22Rv1 (cell line): ENCODE results near the gene PHF12.

Experiments used
- H3K27ac ChIP-seq: fragments of 450-650 bp; 2 replicates; pipeline ENCODE4 v1.5.1; 2017
- ZFX ChIP-seq: fragments of 450-650 bp; IDR thresholded peaks from 2 replicates; pipeline ENCODE4 v1.6.1; 2017; ENCODE audit warnings: antibody characterized with exemption, borderline replicate concordance
- TF ChIP-seq, protein P1 (sequence below): fragments of 450-650 bp; IDR thresholded peaks from 2 replicates; pipeline ENCODE4 v1.5.1; 2017; ENCODE audit warnings: mild to moderate bottlenecking

PHF12 gene

GRCh38 chr17:28975031-28975430, 23.7 kb upstream of the PHF12 start:
- H3K27ac ChIP-seq, result no peak overlapping the region
- TF ChIP-seq, protein P1, sequence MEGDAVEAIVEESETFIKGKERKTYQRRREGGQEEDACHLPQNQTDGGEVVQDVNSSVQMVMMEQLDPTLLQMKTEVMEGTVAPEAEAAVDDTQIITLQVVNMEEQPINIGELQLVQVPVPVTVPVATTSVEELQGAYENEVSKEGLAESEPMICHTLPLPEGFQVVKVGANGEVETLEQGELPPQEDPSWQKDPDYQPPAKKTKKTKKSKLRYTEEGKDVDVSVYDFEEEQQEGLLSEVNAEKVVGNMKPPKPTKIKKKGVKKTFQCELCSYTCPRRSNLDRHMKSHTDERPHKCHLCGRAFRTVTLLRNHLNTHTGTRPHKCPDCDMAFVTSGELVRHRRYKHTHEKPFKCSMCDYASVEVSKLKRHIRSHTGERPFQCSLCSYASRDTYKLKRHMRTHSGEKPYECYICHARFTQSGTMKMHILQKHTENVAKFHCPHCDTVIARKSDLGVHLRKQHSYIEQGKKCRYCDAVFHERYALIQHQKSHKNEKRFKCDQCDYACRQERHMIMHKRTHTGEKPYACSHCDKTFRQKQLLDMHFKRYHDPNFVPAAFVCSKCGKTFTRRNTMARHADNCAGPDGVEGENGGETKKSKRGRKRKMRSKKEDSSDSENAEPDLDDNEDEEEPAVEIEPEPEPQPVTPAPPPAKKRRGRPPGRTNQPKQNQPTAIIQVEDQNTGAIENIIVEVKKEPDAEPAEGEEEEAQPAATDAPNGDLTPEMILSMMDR, result no peak
- TF ChIP-seq ZFX, result no peak

GRCh38 chr17:28974451-28974850, 23.1 kb upstream of the PHF12 start:
- H3K27ac ChIP-seq, result no peak overlapping the region
- TF ChIP-seq, protein P1, result no peak
- no peak for TF ChIP-seq ZFX

DNA sequence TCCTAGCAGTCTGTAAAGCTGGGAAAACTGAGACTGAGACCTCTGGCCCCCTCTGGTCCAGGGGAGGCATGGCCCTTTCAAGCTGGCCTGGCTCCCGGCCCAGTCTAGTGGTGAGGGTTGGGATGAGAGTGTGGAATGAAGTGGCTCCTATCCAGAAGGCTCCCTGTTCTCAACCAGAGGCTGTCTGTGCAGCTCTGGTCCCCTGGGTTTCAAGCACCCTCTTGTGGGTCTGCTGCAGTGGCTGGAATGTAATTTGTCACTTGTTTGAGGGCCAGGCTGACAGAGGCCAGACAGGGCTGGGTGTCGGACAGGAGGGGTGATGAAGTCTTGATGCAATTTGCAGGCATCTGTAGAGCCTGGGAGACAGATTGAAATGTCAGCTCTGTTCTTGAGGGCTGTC, 22.1 kb upstream of the PHF12 start:
- H3K27ac ChIP-seq, result no peak overlapping the region
- TF ChIP-seq, protein P1, result no peak
- TF ChIP-seq ZFX, result no peak

- H3K27ac ChIP-seq, result no peak overlapping the region
- TF ChIP-seq ZFX, result no peak
- TF ChIP-seq, protein P1, result no peak
These were observed 21.1 kb upstream of the PHF12 start for GRCh38 chr17:28972437-28972836.

DNA sequence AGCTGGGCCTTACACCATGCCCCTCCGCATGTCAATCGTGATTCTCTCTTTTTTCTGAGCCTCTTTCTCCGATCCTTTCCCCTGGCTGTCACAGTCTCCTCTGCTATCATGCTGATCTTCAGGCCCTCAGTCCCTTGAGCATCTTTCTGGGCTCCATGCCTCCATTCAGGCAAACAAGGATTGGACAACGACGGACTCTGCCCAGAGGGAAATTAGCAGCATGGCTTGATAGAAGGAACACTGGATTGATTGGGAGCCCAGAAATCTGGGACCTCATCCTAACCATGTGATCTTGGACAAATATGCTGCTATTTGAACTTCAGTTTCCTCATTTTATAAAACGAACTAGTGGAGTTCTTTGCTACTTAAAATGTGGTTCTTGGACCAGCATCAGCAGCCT, 19.6 kb upstream of the PHF12 start:
- no peak for TF ChIP-seq ZFX
- TF ChIP-seq, protein P1, result no peak
- no peak overlapping the region for H3K27ac ChIP-seq

GRCh38 chr17:28969706-28970393, 18.5 kb upstream of the PHF12 start:
- TF ChIP-seq ZFX, result no peak
- TF ChIP-seq, protein P1, result no peak
- H3K27ac ChIP-seq, result no peak overlapping the region

GRCh38 chr17:28968914-28969295, 17.6 kb upstream of the PHF12 start:
- TF ChIP-seq, protein P1, result no peak
- TF ChIP-seq ZFX, result no peak
- H3K27ac ChIP-seq, result no peak overlapping the region
